MCF 10A (cell line): Measurements from ENCODE around the gene ZNF296. TPM values are rescaled to one million over a fixed set of nuclear protein-coding genes. Genes with fewer than 3 reads are reported as not detected.

ENCODE experiments used
- BruUV-seq: library from RNA; stranded (reverse); fragments of 400-500 nt; replicated peaks from 2 replicates; lab custom pipeline; 2021; lab: Mats Ljungman, UMichigan
- CTCF ChIA-PET: fragments of 300-600 bp; sonication (Branson Sonifier 250); formaldehyde crosslinking; extraction: SDS; loops from one replicate; lab custom pipeline; 2021; ENCODE audit warnings: antibody characterized with exemption, inconsistent platforms; lab: Yijun Ruan, JAX
- POLR2A ChIA-PET: fragments of 300-600, 350-650 bp; sonication (Branson Sonifier 250); formaldehyde crosslinking; extraction: SDS; loops from one replicate; lab custom pipeline; 2020; ENCODE audit warnings: antibody characterized with exemption, inconsistent platforms; lab: Yijun Ruan, JAX
- DNase-seq: peaks from one replicate; pipeline ENCODE4 v3.0.0-alpha.2; 2018; ENCODE audit not compliant: unreplicated experiment
- H3K27ac Mint-ChIP-seq: one replicate; pipeline ENCODE4 v1.8.0; 2022; ENCODE audit warnings: mild to moderate bottlenecking, low read depth, mixed read lengths; ENCODE audit not compliant: unreplicated experiment
- H3K27me3 Mint-ChIP-seq: one replicate; pipeline ENCODE4 v1.8.0; 2022; ENCODE audit warnings: mixed read lengths; ENCODE audit not compliant: insufficient read depth, unreplicated experiment
- H3K36me3 Mint-ChIP-seq: one replicate; pipeline ENCODE4 v1.8.0; 2022; ENCODE audit warnings: mild to moderate bottlenecking, moderate library complexity, mixed read lengths; ENCODE audit not compliant: insufficient read depth, unreplicated experiment
- H3K4me1 Mint-ChIP-seq: one replicate; pipeline ENCODE4 v1.8.0; 2022; ENCODE audit warnings: mixed read lengths; ENCODE audit not compliant: insufficient read depth, unreplicated experiment
- H3K4me3 Mint-ChIP-seq: one replicate; pipeline ENCODE4 v1.8.0; 2022; ENCODE audit warnings: mild to moderate bottlenecking, moderate library complexity, mixed read lengths; ENCODE audit not compliant: unreplicated experiment
- H3K9me3 Mint-ChIP-seq: one replicate; pipeline ENCODE4 v1.8.0; 2022; ENCODE audit warnings: mixed read lengths; ENCODE audit not compliant: unreplicated experiment
- CTCF ChIP-seq: fragments of 200-600 bp; IDR thresholded peaks from one replicate; pipeline ENCODE4 v1.8.0; 2022; ENCODE audit warnings: antibody characterized with exemption, mild to moderate bottlenecking; ENCODE audit not compliant: unreplicated experiment
- intact Hi-C: fragments of 100-400 bp; cut with micrococcal nuclease; formaldehyde crosslinking; loops from 2 replicates; pipeline ENCODE4 v1.14.1; 2022
- total RNA-seq: library from RNA; stranded (reverse); gene quantifications from 2 replicates; pipeline ENCODE4 v1.2.3, GENCODE V29; 2022

Gene ZNF296
- total RNA-seq, 1 experiment from 2014 or later: 2.7 TPM

- no peak overlapping the region for H3K4me3 Mint-ChIP-seq
- no peaks in the 10 kb centered on the region for H3K27me3 Mint-ChIP-seq
- intact Hi-C loops: no loop called here
- TF ChIP-seq CTCF: no peak
- no peaks in the 10 kb centered on the region for H3K4me1 Mint-ChIP-seq
- H3K9me3 Mint-ChIP-seq: no peaks in the 10 kb centered on the region
- DNase-seq: peak; percentile 33
- ChIA-PET POLR2A (no interaction called here), CTCF (interaction anchor here (0.6 to 1.5 kb wide), 2 partner anchors 9 to 165 kb away, joined by 3 to 4 read pairs; no protein-coding TSS in a partner anchor)
- peaks cover 68% of the 10 kb centered on the region for H3K36me3 Mint-ChIP-seq
- no TSS peak for BruUV-seq
- H3K27ac Mint-ChIP-seq: no peak overlapping the region
These were observed 7.2 kb downstream of the ZNF296 start for GRCh38 chr19:45069056-45069455.

- no peak overlapping the region for H3K4me3 Mint-ChIP-seq
- TF ChIP-seq CTCF: no peak
- no peaks in the 10 kb centered on the region for H3K4me1 Mint-ChIP-seq
- intact Hi-C loops: no loop called here
- no peaks in the 10 kb centered on the region for H3K9me3 Mint-ChIP-seq
- ChIA-PET POLR2A (interaction anchor here (1.0 kb wide), 1 partner anchor 26 kb away, joined by 3 read pairs; no protein-coding TSS in a partner anchor), CTCF (interaction anchor here (1.5 kb wide), 1 partner anchor 8 kb away, joined by 4 read pairs; no protein-coding TSS in a partner anchor)
- DNase-seq: no peak
- H3K27ac Mint-ChIP-seq: no peak overlapping the region
- peaks cover 78% of the 10 kb centered on the region for H3K36me3 Mint-ChIP-seq
- BruUV-seq: no TSS peak
- H3K27me3 Mint-ChIP-seq: no peaks in the 10 kb centered on the region
These were observed 8.2 kb downstream of the ZNF296 start for GRCh38 chr19:45068041-45068440.

GRCh38 chr19:45066921-45067661 is 9.2 kb downstream of the ZNF296 start:
- DNase-seq: no peak
- Mint-ChIP-seq H3K36me3 (peaks cover 79% of the 10 kb centered on the region), H3K27ac (no peak overlapping the region), H3K4me3 (no peak overlapping the region), H3K4me1 (no peaks in the 10 kb centered on the region), H3K9me3 (no peaks in the 10 kb centered on the region), H3K27me3 (no peaks in the 10 kb centered on the region)
- intact Hi-C loops: no loop called here
- CTCF ChIA-PET: interaction anchor here (1.5 kb wide), 1 partner anchor 7 kb away, joined by 4 read pairs; no protein-coding TSS in a partner anchor
- TF ChIP-seq CTCF: no peak
- POLR2A ChIA-PET: interaction anchor here (0.6 to 1.3 kb wide), 2 partner anchors 12 to 29 kb away, joined by 4 to 6 read pairs; partner anchors contain the start of gene GEMIN7
- BruUV-seq: no TSS peak
